GM12892 (cell line): ENCODE measurements around the gene GRWD1.

Experiments used
- POLR2A ChIP-seq: IDR thresholded peaks from 2 replicates; pipeline ENCODE4 v1.6.1; 2011; ENCODE audit warnings: low read depth, low read length, control low read depth
- POLR2AphosphoS5 ChIP-seq: IDR thresholded peaks from 2 replicates; pipeline ENCODE4 v1.6.1; 2011; ENCODE audit warnings: low read depth, low read length, control low read depth
- TAF1 ChIP-seq: IDR thresholded peaks from 2 replicates; pipeline ENCODE4 v1.6.1; 2011; ENCODE audit warnings: low read depth, mild to moderate bottlenecking, control low read depth, low read length, borderline replicate concordance

- TF ChIP-seq POLR2AphosphoS5 = no peak
- no peak for TF ChIP-seq POLR2A
- TF ChIP-seq TAF1 = no peak
These were observed 55.2 kb downstream of the GRWD1 start for GRCh38 chr19:48500830-48501493.
